Measurements from ENCODE around the gene MYH15.

- TF ChIP-seq POLR2A (IDR thresholded peaks at IDR 0.05): no peak
- TF ChIP-seq EP300 (IDR thresholded peaks at IDR 0.05): no peak
- no peak for TF ChIP-seq POLR2AphosphoS5 (IDR thresholded peaks at IDR 0.05)
Observed at GRCh38 chr3:108406661-108407206, 103.7 kb downstream of the MYH15 start.

All from upper lobe of left lung (tissue), 4 donors.